GM15510 (cell line): ENCODE data around the gene GULP1.

Experiments
- POLR2A ChIP-seq: IDR thresholded peaks from 3 replicates; pipeline ENCODE4 v1.6.1; 2011; ENCODE audit warnings: borderline replicate concordance; ENCODE audit not compliant: insufficient read length; ENCODE audit errors: extremely low read depth

The GULP1 gene

DNA sequence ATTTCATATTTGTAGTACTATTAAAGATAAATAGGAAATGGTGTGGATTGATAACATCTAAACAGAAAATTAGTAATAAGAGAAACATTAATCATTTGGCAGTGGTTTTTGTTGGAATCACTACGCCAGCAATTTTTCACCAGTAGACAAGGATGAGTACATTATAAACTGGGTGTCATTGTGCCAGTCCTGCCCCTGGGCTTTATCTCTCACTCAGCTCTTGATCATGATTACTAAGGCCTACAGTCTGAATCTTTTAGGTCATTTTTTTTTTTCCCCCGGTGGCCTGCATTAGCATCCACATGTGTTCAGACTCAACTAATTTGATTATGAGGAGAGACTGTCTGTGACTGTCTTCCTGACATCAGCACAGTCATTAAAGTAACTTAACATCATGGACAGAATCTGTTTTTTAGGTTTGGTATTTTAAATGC, 16.2 kb downstream of the GULP1 start:
- TF ChIP-seq POLR2A: no peak

- TF ChIP-seq POLR2A: no peak
Observed at GRCh38 chr2:188308483-188308882, 16.8 kb downstream of the GULP1 start.

- TF ChIP-seq POLR2A: no peak
Observed at GRCh38 chr2:188309364-188309763, 17.7 kb downstream of the GULP1 start.

- no peak for TF ChIP-seq POLR2A
Observed at GRCh38 chr2:188314314-188315054, 22.8 kb downstream of the GULP1 start.

GRCh38 chr2:188315750-188316149, 24.1 kb downstream of the GULP1 start:
- no peak for TF ChIP-seq POLR2A

DNA sequence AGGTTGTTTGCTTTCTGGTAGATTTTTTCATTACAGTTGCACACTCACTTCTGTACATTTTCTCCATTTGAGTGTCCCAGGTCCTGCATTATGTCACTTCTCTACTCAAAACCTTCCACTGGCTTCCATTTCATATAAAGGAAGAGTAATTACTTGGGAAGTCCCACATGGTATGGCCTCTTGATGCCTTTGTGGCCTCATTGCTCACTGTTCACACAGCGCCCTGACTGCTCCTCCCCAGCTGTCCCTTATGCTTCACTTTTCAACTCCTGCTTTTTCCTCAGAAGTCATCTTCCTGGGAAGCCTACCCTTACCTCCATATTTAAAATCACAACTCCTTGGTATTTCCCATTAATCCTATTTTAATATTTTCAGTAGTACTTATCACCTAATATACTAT, 24.7 kb downstream of the GULP1 start:
- TF ChIP-seq POLR2A: no peak

- no peak for TF ChIP-seq POLR2A
Observed at GRCh38 chr2:188316791-188317423, 25.2 kb downstream of the GULP1 start.

DNA sequence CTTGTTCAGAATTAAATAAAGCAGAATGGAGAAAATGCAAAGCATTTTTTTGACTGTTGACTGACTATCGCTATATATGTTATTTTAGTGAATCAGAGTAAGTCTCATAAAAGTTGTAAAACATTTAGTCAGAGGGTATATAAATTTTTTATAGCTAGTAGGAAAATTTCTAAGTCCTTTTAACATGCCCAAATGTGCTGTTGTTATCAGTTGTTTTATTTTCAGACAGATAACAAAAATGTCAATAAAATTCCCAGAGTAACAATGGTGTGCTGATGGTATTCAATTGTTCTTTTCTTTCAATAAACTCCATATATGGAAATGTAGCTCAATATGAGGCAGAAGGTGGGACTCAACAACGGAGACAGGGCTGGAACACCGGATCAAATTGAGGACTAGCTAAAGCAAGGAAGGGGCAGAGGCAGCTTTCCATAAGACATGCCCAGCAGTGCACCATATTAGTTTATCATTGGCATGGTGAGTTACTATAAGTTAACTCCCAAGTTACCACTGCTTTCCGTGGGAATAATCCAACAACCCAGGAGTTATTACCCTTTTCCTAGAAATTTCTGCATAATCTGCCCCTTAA, 26.6 kb downstream of the GULP1 start:
- no peak for TF ChIP-seq POLR2A

- no peak for TF ChIP-seq POLR2A
Observed at GRCh38 chr2:188319838-188320237, 28.2 kb downstream of the GULP1 start.

- TF ChIP-seq POLR2A: no peak
Observed at GRCh38 chr2:188320861-188321260, 29.2 kb downstream of the GULP1 start.

- TF ChIP-seq POLR2A: no peak
Observed at GRCh38 chr2:188322569-188323551, 31.2 kb downstream of the GULP1 start.

DNA sequence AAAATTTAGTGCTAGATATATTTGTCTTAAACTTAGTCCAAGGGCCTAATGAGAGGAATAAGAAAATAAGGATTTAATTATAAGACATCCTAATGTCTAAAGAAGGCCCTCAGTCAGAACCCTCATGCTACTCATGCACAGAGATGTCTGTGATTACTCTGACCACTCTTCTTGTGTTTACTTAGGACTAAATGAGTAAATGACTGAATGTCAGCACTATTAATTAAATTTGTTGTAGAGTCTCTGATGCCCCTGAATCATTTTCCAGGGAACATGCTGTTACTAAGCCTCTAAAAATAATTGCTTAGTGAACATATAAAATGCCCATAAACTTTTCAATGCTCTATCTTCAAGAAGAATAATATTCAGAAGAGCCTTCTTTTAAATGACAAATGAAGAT, 32.4 kb downstream of the GULP1 start:
- TF ChIP-seq POLR2A: no peak

- TF ChIP-seq POLR2A: no peak
Observed at GRCh38 chr2:188326290-188326668, 34.6 kb downstream of the GULP1 start.

DNA sequence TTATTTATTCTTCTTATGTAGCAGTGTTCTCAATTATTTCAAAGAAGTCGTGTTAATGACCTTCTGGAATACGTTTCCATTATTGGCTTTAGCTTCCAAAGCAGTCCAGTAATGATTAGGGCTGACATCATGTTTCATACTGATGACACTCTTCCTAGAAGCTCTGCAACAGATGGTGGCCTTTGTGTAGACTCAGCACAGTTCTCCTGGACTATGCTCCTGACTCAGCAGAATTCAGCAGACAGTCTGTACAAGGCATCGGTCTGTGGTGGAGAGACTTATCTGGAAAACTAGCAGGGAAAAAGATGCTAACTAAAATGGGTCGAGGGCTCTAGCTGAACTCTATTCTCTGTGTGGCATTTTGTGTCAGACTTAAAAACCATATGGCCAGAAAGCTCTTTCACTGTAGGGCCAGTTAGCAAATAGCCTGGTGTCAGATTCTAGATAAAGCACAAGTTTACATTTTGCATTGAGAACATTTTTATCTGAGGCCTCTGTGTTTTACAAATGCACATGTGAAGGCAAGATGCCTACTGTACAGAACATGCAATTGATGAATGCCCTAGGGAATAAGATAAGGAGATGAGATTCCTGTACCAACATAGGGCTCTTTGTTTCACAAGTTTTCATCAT, 35.1 kb downstream of the GULP1 start:
- no peak for TF ChIP-seq POLR2A

GRCh38 chr2:188327518-188328213, 36.0 kb downstream of the GULP1 start:
- TF ChIP-seq POLR2A: no peak

DNA sequence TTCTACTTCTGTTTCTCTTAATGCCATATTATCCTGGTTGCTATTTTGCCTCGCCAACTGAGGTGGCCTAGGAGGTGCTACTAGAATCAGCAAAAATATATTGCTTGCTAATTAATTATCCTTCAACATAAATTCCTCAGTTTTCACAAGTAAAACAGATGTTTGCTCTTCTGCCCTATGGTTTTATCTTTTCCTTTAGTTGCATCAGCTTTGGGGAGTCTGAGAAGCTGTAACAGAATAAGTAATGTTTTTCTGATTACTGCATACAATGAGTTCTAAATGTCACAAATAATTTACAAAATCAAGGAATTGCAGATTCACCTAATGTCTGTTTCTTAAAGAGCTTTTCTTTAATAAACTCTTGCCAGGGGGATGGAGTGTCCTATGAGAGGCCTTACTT, 36.7 kb downstream of the GULP1 start:
- no peak for TF ChIP-seq POLR2A
